ENCODE results near the gene XPOT. TPM values are rescaled to one million over a fixed set of nuclear protein-coding genes. Genes with fewer than 3 reads are reported as not detected.

The XPOT gene
- polyA plus RNA-seq, 1 donor from 2014 or later, result 50.8 TPM

GRCh38 chr12:64461634-64462414 is 57.6 kb downstream of the XPOT start:
- no peak overlapping the region for H3K4me3 ChIP-seq (ENCODE audit: low read length)
- H3K4me2 ChIP-seq (ENCODE audit: low read length), result no peak overlapping the region
- no peaks in the 10 kb centered on the region for H3K9me3 ChIP-seq (ENCODE audit: low read length)
- H3K36me3 ChIP-seq (ENCODE audit: insufficient read depth, low read length), result no peaks in the 10 kb centered on the region
- H3K79me2 ChIP-seq (replicated peaks; ENCODE audit: insufficient read depth, low read length), result no peaks in the 10 kb centered on the region
- no peak overlapping the region for H3K27ac ChIP-seq (ENCODE audit: low read length)
- no peak overlapping the region for H2AFZ ChIP-seq (ENCODE audit: low read depth, low read length)
- H3F3A ChIP-seq (ENCODE audit: insufficient read depth, low read length, poor library complexity, severe bottlenecking), result no peaks in the 10 kb centered on the region
- no peaks in the 10 kb centered on the region for H3K9me2 ChIP-seq (ENCODE audit: insufficient read depth, low read length)
- TF ChIP-seq SMC3 (conservative IDR thresholded peaks at IDR 0.05; ENCODE audit: poor library complexity), result no peak
- no peak for TF ChIP-seq EP300 (conservative IDR thresholded peaks at IDR 0.05; ENCODE audit: poor library complexity, severe bottlenecking)
- no peak for TF ChIP-seq POLR2AphosphoS5 (IDR thresholded peaks at IDR 0.05)
- no peak for TF ChIP-seq MXI1 (conservative IDR thresholded peaks at IDR 0.05; ENCODE audit: poor library complexity, severe bottlenecking)
- no peak for TF ChIP-seq EZH2 (IDR thresholded peaks at IDR 0.05; ENCODE audit: borderline replicate concordance, insufficient read depth, low read length, poor library complexity, severe bottlenecking)
- no peak for TF ChIP-seq REST (IDR thresholded peaks at IDR 0.05; ENCODE audit: borderline replicate concordance)
- no peaks in the 10 kb centered on the region for H4K20me1 ChIP-seq (ENCODE audit: insufficient read depth)
- no peaks in the 10 kb centered on the region for H3K27me3 ChIP-seq (ENCODE audit: insufficient read depth, low read depth, low read length)
- H3K9ac ChIP-seq (ENCODE audit: low read length), result no peak overlapping the region

- no peaks in the 10 kb centered on the region for H3K9me3 ChIP-seq (ENCODE audit: low read length)
- no peaks in the 10 kb centered on the region for H3F3A ChIP-seq (ENCODE audit: insufficient read depth, low read length, poor library complexity, severe bottlenecking)
- H2AFZ ChIP-seq (ENCODE audit: low read depth, low read length), result no peak overlapping the region
- no peaks in the 10 kb centered on the region for H3K9me2 ChIP-seq (ENCODE audit: insufficient read depth, low read length)
- no peak overlapping the region for H3K4me2 ChIP-seq (ENCODE audit: low read length)
- H3K27ac ChIP-seq (ENCODE audit: low read length), result no peak overlapping the region
- H3K79me2 ChIP-seq (replicated peaks; ENCODE audit: insufficient read depth, low read length), result no peaks in the 10 kb centered on the region
- H3K4me3 ChIP-seq (ENCODE audit: low read length), result no peak overlapping the region
- no peak for TF ChIP-seq CTCF (IDR thresholded peaks at IDR 0.05; ENCODE audit: poor library complexity, severe bottlenecking)
- TF ChIP-seq TAF1 (IDR thresholded peaks at IDR 0.05; ENCODE audit: low read depth), result no peak
- no peak for TF ChIP-seq POLR2AphosphoS5 (IDR thresholded peaks at IDR 0.05)
- no peak for TF ChIP-seq EP300 (conservative IDR thresholded peaks at IDR 0.05; ENCODE audit: poor library complexity, severe bottlenecking)
- no peak for TF ChIP-seq REST (IDR thresholded peaks at IDR 0.05; ENCODE audit: borderline replicate concordance)
- TF ChIP-seq SMC3 (conservative IDR thresholded peaks at IDR 0.05; ENCODE audit: poor library complexity), result no peak
- no peak for TF ChIP-seq RAD21 (conservative IDR thresholded peaks at IDR 0.05)
- TF ChIP-seq EZH2 (IDR thresholded peaks at IDR 0.05; ENCODE audit: borderline replicate concordance, insufficient read depth, low read length, poor library complexity, severe bottlenecking), result no peak
- no peak for TF ChIP-seq MXI1 (conservative IDR thresholded peaks at IDR 0.05; ENCODE audit: poor library complexity, severe bottlenecking)
- H3K27me3 ChIP-seq (ENCODE audit: insufficient read depth, low read depth, low read length), result no peaks in the 10 kb centered on the region
- no peaks in the 10 kb centered on the region for H4K20me1 ChIP-seq (ENCODE audit: insufficient read depth)
- no peaks in the 10 kb centered on the region for H3K36me3 ChIP-seq (ENCODE audit: insufficient read depth, low read length)
- H3K9ac ChIP-seq (ENCODE audit: low read length), result no peak overlapping the region
Observed at GRCh38 chr12:64466178-64466577, 62.0 kb downstream of the XPOT start.

Data from neural cell (in vitro differentiated cells).